ENCODE data around the gene DNAH8.

The DNAH8 gene

DNA sequence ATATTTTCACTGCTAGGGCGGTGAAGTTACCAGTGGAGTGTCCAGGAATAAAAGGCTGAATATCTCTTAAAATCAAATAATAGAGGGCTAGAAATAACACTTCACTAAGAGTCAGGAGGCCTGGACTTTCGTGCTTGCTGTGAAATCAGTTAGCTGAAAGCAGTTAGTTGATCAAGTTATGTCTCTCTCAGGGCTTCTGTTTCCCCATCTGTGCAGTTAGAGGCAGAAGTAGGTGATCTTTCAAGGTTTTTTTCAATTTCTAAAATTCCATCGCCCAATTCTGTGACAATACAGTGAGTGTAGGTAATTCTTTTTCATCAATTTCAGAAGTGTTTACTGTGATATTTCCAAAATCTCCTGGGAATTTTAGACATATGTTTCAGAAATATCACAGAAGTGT is 260.9 kb downstream of the DNAH8 start:
- Histone ChIP-seq H3K36me3 (ENCODE audit: low read length) (no peaks in the 10 kb centered on the region), H3K4me2 (ENCODE audit: low read depth, low read length, poor library complexity, severe bottlenecking) (no peak overlapping the region), H3K9me2 (replicated peaks; ENCODE audit: insufficient read depth, low read length) (no peaks in the 10 kb centered on the region), H3K9ac (ENCODE audit: low read length) (no peak overlapping the region), H3K27ac (ENCODE audit: low read depth, low read length) (no peak overlapping the region), H2AFZ (ENCODE audit: low read depth, low read length, severe bottlenecking) (no peak overlapping the region), H3K79me2 (ENCODE audit: insufficient read depth, low read length) (no peaks in the 10 kb centered on the region), H3F3A (ENCODE audit: insufficient read depth) (no peaks in the 10 kb centered on the region), H3K4me3 (ENCODE audit: insufficient read depth, low read length, poor library complexity, severe bottlenecking) (no peak overlapping the region), H4K20me1 (ENCODE audit: low read depth, low read length) (no peaks in the 10 kb centered on the region), H3K27me3 (ENCODE audit: low read length) (peaks cover 4% of the 10 kb centered on the region; the same call in 1 of the 2 replicates), H3K9me3 (ENCODE audit: insufficient read depth, low read length) (no peaks in the 10 kb centered on the region)
- no peak for TF ChIP-seq EZH2phosphoT487 (conservative IDR thresholded peaks at IDR 0.05; ENCODE audit: low read length)
- TF ChIP-seq, protein P1, sequence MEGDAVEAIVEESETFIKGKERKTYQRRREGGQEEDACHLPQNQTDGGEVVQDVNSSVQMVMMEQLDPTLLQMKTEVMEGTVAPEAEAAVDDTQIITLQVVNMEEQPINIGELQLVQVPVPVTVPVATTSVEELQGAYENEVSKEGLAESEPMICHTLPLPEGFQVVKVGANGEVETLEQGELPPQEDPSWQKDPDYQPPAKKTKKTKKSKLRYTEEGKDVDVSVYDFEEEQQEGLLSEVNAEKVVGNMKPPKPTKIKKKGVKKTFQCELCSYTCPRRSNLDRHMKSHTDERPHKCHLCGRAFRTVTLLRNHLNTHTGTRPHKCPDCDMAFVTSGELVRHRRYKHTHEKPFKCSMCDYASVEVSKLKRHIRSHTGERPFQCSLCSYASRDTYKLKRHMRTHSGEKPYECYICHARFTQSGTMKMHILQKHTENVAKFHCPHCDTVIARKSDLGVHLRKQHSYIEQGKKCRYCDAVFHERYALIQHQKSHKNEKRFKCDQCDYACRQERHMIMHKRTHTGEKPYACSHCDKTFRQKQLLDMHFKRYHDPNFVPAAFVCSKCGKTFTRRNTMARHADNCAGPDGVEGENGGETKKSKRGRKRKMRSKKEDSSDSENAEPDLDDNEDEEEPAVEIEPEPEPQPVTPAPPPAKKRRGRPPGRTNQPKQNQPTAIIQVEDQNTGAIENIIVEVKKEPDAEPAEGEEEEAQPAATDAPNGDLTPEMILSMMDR (IDR thresholded peaks at IDR 0.05; ENCODE audit: insufficient read depth, low read length, poor library complexity, severe bottlenecking): no peak

DNA sequence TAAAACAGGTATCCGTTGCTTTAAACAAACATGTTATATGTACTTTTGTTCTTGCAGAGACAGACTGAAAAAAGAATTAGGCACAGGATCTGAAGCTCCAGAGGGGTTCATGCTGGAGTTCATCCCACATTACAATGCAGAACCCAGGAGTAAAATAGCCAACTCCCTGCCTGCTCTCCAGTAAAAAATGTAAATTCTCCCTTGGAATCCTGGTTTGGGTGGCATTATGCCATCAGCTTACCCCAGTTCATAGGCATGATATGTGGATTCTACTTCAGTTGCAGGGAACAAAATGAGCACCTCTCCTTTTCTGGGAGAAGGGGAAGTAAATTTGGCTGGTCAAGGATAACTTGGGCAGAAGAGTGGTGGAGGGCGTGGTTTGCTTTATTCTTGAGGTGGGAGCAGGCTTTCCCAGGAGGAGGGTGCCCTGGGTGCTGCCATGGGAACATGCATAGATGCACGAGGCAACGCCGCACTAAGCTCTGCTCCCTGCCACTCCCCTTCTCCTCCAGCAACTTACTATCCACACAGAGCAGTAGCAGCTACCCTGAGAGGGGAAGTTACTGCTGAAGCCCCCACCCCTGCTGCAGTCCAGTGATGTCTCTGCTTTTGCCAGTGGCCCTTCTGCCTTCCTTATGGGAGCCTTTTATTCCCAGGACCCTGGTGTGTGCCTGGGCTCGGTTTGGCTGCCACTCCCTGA is 261.8 kb downstream of the DNAH8 start:
- H3K27ac ChIP-seq (ENCODE audit: low read depth, low read length): no peak overlapping the region
- H3K9me2 ChIP-seq (replicated peaks; ENCODE audit: insufficient read depth, low read length): no peaks in the 10 kb centered on the region
- peaks cover 4% of the 10 kb centered on the region; the same call in 1 of the 2 replicates for H3K27me3 ChIP-seq (ENCODE audit: low read length)
- no peaks in the 10 kb centered on the region for H4K20me1 ChIP-seq (ENCODE audit: low read depth, low read length)
- no peaks in the 10 kb centered on the region for H3K79me2 ChIP-seq (ENCODE audit: insufficient read depth, low read length)
- no peaks in the 10 kb centered on the region for H3K36me3 ChIP-seq (ENCODE audit: low read length)
- no peak overlapping the region for H3K4me3 ChIP-seq (ENCODE audit: insufficient read depth, low read length, poor library complexity, severe bottlenecking)
- H3K4me2 ChIP-seq (ENCODE audit: low read depth, low read length, poor library complexity, severe bottlenecking): no peak overlapping the region
- no peak overlapping the region for H3K9ac ChIP-seq (ENCODE audit: low read length)
- H2AFZ ChIP-seq (ENCODE audit: low read depth, low read length, severe bottlenecking): no peak overlapping the region
- TF ChIP-seq EZH2phosphoT487 (conservative IDR thresholded peaks at IDR 0.05; ENCODE audit: low read length): no peak
- TF ChIP-seq, protein P1 (IDR thresholded peaks at IDR 0.05; ENCODE audit: insufficient read depth, low read length, poor library complexity, severe bottlenecking): no peak
- H3K9me3 ChIP-seq (ENCODE audit: insufficient read depth, low read length): no peaks in the 10 kb centered on the region
- no peaks in the 10 kb centered on the region for H3F3A ChIP-seq (ENCODE audit: insufficient read depth)

DNA sequence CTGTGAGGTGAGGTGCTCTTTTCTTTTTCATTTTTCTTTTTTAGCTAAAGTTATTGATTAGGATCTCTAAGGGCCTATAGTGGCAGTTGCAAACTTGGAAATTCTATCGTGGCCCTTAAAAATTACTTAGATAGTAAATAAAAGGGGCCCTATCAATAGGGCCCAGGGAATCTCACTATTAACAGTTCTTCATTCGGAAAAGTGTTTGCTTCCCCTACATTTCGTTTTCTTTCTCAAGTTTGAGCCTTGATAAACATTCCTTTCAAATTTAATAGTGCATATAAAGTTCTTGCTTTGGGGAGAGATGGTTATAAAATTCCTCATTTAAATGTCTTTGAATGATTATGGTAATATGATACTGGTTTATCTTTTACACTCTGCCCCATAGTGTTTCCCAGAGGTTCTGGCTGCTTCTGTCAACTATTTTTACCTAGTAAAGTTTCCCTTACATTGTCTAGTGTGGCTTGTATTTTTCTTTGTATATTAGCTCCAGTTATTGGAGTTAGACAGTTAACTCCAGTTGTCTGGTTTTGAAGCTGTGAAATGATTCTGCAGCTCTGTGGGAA is 263.1 kb downstream of the DNAH8 start:
- H2AFZ ChIP-seq (ENCODE audit: low read depth, low read length, severe bottlenecking): no peak overlapping the region

More for the DNA sequence above, 263.1 kb downstream of the DNAH8 start:
- Histone ChIP-seq H3K36me3 (ENCODE audit: low read length) (no peaks in the 10 kb centered on the region), H3K79me2 (ENCODE audit: insufficient read depth, low read length) (no peaks in the 10 kb centered on the region), H3K9me3 (ENCODE audit: insufficient read depth, low read length) (no peaks in the 10 kb centered on the region), H3F3A (ENCODE audit: insufficient read depth) (no peaks in the 10 kb centered on the region), H4K20me1 (ENCODE audit: low read depth, low read length) (no peaks in the 10 kb centered on the region), H3K4me3 (ENCODE audit: insufficient read depth, low read length, poor library complexity, severe bottlenecking) (no peak overlapping the region), H3K27me3 (ENCODE audit: low read length) (peaks cover 4% of the 10 kb centered on the region; the same call in 1 of the 2 replicates), H3K9me2 (replicated peaks; ENCODE audit: insufficient read depth, low read length) (no peaks in the 10 kb centered on the region), H3K4me2 (ENCODE audit: low read depth, low read length, poor library complexity, severe bottlenecking) (no peak overlapping the region), H3K27ac (ENCODE audit: low read depth, low read length) (no peak overlapping the region), H3K9ac (ENCODE audit: low read length) (no peak overlapping the region)
- TF ChIP-seq, protein P1 (IDR thresholded peaks at IDR 0.05; ENCODE audit: insufficient read depth, low read length, poor library complexity, severe bottlenecking): no peak
- TF ChIP-seq EZH2phosphoT487 (conservative IDR thresholded peaks at IDR 0.05; ENCODE audit: low read length): no peak

Measured in SU-DHL-6 (cell line).